ENCODE results near the gene GBF1.

- TF ChIP-seq ZNF280B (CRISPR knock-in tag; IDR thresholded peaks at IDR 0.05; ENCODE audit: borderline replicate concordance) (no peak), AKNA (CRISPR knock-in tag; IDR thresholded peaks at IDR 0.05; ENCODE audit: borderline replicate concordance) (no peak), MYC (CRISPR knock-in tag; IDR thresholded peaks at IDR 0.05; ENCODE audit: borderline replicate concordance) (no peak), CEBPB (IDR thresholded peaks at IDR 0.05; ENCODE audit: borderline replicate concordance, low read depth, low read length) (no peak), CBX1 (IDR thresholded peaks at IDR 0.05; ENCODE audit: low read depth) (no peak), CERS6 (CRISPR knock-in tag; IDR thresholded peaks at IDR 0.05) (no peak), ARID3A (IDR thresholded peaks at IDR 0.05; ENCODE audit: low read depth, low read length) (no peak)
These were observed 57.3 kb downstream of the GBF1 start for GRCh38 chr10:102302611-102303010.
